ENCODE measurements around the gene CEP112. TPM values are rescaled to one million over a fixed set of nuclear protein-coding genes. Genes with fewer than 3 reads are reported as not detected.
"Not testable (repeated sequence)": the region's sequence is repeated elsewhere in the genome, so short reads cannot be mapped to it uniquely, and the experiment has no call there.

The CEP112 gene
- total RNA-seq, 2 donors from 2014 or later: 5.0 to 8.6 TPM

DNA sequence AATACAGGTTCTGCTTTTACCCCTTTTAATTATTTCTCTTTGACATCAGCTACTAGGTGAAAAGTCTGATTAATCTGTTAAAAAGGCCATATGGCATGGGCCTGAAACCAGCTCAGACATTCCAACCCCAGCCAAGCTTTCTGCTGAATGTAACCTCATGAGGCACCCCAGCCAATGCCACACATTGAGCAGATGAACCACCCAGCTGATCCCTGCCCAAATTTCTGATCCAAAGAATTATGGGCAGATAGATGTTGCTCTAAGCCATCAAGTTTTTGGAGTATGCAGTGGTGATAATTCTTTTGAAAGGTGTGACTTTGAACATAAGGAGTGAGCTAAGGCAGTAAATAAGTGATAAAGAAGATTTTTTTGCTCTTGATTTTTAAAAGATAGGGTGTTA, 452.9 kb downstream of the CEP112 start:
- peaks cover 0 to 8% of the 10 kb centered on the region in 2 donors for H3K9me3 Mint-ChIP-seq
- H3K4me3 Mint-ChIP-seq: no peak overlapping the region
- peaks cover 1 to 4% of the 10 kb centered on the region in 2 donors for H3K36me3 Mint-ChIP-seq (ENCODE audit: insufficient read depth in 2 of 2)
- peaks cover 5% of the 10 kb centered on the region for H3K27me3 Mint-ChIP-seq (ENCODE audit: low read depth)
- H3K4me1 Mint-ChIP-seq (ENCODE audit: low read depth): peaks cover 16% of the 10 kb centered on the region
- DNase-seq: no peak
- no peak for ATAC-seq (replicated peaks in 1 of 2)
- H3K27ac Mint-ChIP-seq: no peak overlapping the region

DNA sequence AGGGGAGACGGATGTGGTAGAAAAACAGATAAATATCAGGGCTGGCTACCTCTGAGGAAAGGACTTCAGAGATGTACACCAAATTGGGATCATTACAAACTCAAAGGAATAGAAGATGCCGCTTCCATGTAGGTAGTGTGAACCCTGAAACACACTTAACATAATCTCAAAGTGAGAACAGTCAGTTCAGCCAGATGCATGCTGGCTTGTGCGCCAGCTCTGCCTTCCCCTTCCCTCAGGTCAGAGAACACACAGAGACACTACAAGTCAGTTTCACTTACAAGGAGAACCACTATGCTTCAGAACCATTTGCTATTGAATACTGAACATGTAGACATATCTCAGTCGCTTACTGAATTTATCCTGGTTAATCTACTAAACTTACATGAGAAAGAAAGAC, 454.5 kb downstream of the CEP112 start:
- peaks cover 15% of the 10 kb centered on the region for H3K4me1 Mint-ChIP-seq (ENCODE audit: low read depth)
- no peak for DNase-seq
- H3K27me3 Mint-ChIP-seq (ENCODE audit: low read depth): peaks cover 5% of the 10 kb centered on the region
- peaks cover 1 to 4% of the 10 kb centered on the region in 2 donors for H3K36me3 Mint-ChIP-seq (ENCODE audit: insufficient read depth in 2 of 2)
- H3K9me3 Mint-ChIP-seq: peaks cover 0 to 8% of the 10 kb centered on the region in 2 donors
- H3K27ac Mint-ChIP-seq: no peak overlapping the region
- no peak overlapping the region for H3K4me3 Mint-ChIP-seq
- no peak for ATAC-seq (replicated peaks in 1 of 2)

DNA sequence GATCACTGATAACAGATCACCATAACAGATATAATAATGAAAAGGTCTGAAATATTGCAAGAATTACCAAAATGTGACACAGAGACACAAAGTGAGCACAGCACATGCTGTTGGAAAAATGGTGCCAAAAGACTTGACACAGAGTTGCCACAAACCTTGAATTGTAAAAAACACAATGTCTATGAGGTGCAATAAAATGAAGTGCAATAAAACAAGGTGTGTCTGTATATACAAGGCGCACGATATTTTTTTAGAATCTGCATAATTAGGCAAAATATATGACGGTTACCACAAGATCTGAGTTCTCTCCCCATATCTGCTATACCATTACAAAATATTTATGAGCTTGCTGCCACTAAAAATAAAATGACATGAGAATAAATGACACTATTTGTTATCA, 458.6 kb downstream of the CEP112 start:
- H3K27ac Mint-ChIP-seq: no peak overlapping the region
- peaks cover 0 to 2% of the 10 kb centered on the region in 2 donors for H3K36me3 Mint-ChIP-seq (ENCODE audit: insufficient read depth in 2 of 2)
- ATAC-seq (replicated peaks in 1 of 2): no peak
- H3K9me3 Mint-ChIP-seq: peaks cover 0 to 4% of the 10 kb centered on the region in 2 donors
- H3K4me3 Mint-ChIP-seq: no peak overlapping the region
- DNase-seq: no peak
- peaks cover 17% of the 10 kb centered on the region for H3K4me1 Mint-ChIP-seq (ENCODE audit: low read depth)
- peaks cover 11% of the 10 kb centered on the region for H3K27me3 Mint-ChIP-seq (ENCODE audit: low read depth)

DNA sequence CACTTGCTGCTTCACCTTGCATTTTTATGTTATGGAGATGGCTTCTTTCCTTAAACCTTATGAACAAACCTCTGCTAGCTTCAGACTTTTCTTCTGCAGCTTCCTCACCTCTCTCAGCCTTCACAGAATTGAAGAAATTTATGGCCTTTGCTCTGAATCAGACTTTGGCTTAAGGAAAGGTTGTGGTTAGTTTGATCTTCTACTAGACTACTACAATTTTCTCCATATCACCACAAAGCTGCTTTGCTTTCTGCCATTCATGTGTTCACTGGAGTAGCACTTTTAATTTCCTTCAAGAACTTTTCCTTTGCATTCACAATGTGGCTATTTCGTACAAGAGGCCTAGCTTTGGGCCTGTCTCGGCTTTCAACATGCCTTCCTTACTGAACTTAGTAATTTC, 459.3 kb downstream of the CEP112 start:
- H3K9me3 Mint-ChIP-seq; H3K36me3 Mint-ChIP-seq (ENCODE audit: insufficient read depth in 2 of 2); H3K4me3 Mint-ChIP-seq; DNase-seq; ATAC-seq (replicated peaks in 1 of 2); H3K27ac Mint-ChIP-seq: not testable (repeated sequence)
- peaks cover 17% of the 10 kb centered on the region for H3K4me1 Mint-ChIP-seq (ENCODE audit: low read depth)
- H3K27me3 Mint-ChIP-seq (ENCODE audit: low read depth): peaks cover 11% of the 10 kb centered on the region

DNA sequence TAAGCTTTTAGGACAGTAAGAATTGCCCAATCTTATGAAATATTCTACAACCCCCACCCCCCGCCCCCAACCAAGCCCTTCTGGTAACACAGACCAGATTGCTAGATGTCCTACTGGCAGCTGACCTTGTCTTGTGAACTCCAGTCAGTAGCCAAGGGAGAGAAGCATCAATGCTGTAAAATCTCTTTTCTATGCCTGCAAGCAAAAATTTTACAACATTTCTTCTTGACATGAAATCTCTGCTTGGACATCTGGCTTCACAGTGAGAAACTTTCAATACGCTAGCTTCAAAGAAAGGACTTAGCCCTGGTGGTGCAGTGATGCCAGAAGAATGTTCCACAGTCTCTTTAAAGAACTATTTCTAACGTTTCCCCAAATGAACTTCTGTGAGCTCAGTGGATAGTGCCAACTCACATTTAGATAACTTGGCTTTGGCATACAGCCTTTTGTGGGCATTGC, 461.2 kb downstream of the CEP112 start:
- no peaks in the 10 kb centered on the region for H3K36me3 Mint-ChIP-seq (ENCODE audit: insufficient read depth in 2 of 2)
- ATAC-seq (replicated peaks in 1 of 2) (no peak), DNase-seq (no peak)
- peaks cover 2 to 4% of the 10 kb centered on the region in 2 donors for H3K9me3 Mint-ChIP-seq
- peaks cover 17% of the 10 kb centered on the region for H3K4me1 Mint-ChIP-seq (ENCODE audit: low read depth)
- H3K27ac Mint-ChIP-seq: no peak overlapping the region
- no peak overlapping the region for H3K4me3 Mint-ChIP-seq
- peaks cover 17% of the 10 kb centered on the region for H3K27me3 Mint-ChIP-seq (ENCODE audit: low read depth)

DNA sequence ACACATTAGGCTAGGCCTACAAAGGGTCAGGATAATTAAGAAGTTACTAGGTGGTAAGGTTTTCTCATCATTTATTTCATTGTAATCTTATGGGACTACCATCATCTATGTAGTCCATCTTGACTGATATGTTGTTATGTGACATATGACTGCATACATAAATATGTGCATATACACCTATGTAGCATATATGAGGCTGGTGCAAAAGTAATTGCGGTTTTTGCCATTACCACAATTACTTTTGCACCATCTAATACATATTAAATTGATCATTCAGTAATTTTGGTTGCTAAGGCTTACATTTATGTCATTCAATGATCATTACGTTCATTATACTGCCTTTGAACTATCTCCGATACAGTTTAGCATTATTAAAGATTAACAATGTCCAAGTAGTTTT, 462.7 kb downstream of the CEP112 start:
- H3K27me3 Mint-ChIP-seq (ENCODE audit: low read depth): peaks cover 12% of the 10 kb centered on the region
- DNase-seq: no peak
- no peaks in the 10 kb centered on the region for H3K36me3 Mint-ChIP-seq (ENCODE audit: insufficient read depth in 2 of 2)
- ATAC-seq (replicated peaks in 1 of 2): no peak
- H3K4me1 Mint-ChIP-seq (ENCODE audit: low read depth): peaks cover 17% of the 10 kb centered on the region
- peaks cover 2 to 4% of the 10 kb centered on the region in 2 donors for H3K9me3 Mint-ChIP-seq
- no peak overlapping the region for H3K4me3 Mint-ChIP-seq
- no peak overlapping the region for H3K27ac Mint-ChIP-seq

DNA sequence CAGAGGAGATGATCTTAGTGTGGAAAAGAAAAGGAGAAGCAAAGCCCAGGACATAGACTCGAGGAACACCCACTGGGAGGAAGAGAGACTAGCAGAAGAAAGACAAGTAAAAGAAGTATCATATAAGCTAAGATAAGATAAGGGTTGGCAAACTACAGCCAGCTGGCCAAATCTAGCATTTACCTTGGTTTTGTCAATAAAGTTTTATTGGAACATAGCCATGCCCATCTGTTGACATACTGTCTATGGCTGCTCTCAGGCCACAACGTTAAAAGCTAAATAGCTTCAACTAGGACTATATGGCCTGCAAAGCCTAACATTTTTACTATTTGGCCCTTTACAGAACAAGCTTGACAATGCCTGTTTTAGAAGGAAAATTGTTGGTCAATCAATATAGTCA, 464.1 kb downstream of the CEP112 start:
- Mint-ChIP-seq H3K27me3 (ENCODE audit: low read depth) (peaks cover 12% of the 10 kb centered on the region), H3K4me1 (ENCODE audit: low read depth) (peaks cover 13% of the 10 kb centered on the region), H3K36me3 (ENCODE audit: insufficient read depth in 2 of 2) (no peaks in the 10 kb centered on the region), H3K9me3 (peaks cover 2 to 4% of the 10 kb centered on the region in 2 donors), H3K4me3 (no peak overlapping the region), H3K27ac (no peak overlapping the region)
- DNase-seq: no peak
- ATAC-seq (replicated peaks in 1 of 2): no peak

DNA sequence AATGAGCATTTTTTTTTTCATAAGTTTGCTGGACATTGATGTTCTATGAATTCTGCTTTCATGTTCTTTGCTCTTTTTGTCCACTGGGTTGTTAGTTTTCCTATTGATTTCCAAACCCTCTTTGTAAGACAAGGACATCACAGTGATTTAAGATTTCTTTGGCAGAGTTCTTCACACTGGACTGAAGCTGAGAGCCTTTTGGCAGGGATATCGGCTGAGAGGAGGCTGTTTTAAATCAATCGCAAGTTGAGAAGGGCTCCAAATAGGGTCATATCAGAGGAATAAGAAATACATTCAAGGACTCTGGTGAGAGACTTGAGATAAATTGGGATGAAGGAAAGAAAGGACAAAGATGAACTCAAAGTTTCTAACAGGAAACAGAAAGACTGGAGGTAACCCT, 464.7 kb downstream of the CEP112 start:
- Mint-ChIP-seq H3K27me3 (ENCODE audit: low read depth) (peaks cover 12% of the 10 kb centered on the region), H3K4me1 (ENCODE audit: low read depth) (peaks cover 7% of the 10 kb centered on the region), H3K9me3 (peaks cover 2 to 4% of the 10 kb centered on the region in 2 donors), H3K36me3 (ENCODE audit: insufficient read depth in 2 of 2) (no peaks in the 10 kb centered on the region), H3K4me3 (no peak overlapping the region), H3K27ac (no peak overlapping the region)
- DNase-seq (no peak), ATAC-seq (replicated peaks in 1 of 2) (no peak)

DNA sequence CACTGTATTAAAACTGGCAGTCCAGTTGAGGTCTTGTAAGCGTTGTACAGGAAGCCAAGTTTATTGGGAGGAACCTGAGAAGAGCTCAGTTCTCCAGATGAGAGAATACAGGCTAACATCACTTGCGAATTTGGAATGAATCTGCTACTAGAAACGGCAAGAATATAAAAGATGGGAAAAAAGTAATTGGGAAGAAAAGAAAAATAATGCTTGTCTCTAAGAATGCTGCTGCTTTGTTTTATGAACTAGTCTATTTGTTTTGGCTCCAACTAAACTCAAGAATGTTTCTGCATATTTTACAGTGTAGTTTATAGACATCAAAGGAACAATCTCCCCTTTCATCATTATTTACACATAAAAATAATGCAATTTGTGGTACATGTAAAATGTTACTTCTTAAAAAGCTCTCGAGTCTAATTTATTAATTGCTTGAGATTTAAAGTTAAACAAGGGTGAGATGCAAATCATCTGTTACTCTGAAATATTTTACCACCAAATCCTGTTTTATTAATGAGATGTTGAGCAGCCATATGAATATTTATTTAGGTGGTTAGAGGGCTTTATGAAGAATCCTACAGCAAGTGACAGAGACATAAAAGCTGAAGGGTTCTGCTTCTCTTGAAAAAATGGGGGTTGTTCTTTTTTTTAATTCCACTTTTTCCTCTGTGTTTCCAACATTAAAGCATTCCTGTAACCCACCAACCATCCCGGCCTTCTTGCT, 468.3 kb downstream of the CEP112 start:
- H3K9me3 Mint-ChIP-seq: peaks cover 2 to 4% of the 10 kb centered on the region in 2 donors
- H3K27ac Mint-ChIP-seq: no peak overlapping the region
- no peaks in the 10 kb centered on the region for H3K4me1 Mint-ChIP-seq (ENCODE audit: low read depth)
- H3K27me3 Mint-ChIP-seq (ENCODE audit: low read depth): peaks cover 22% of the 10 kb centered on the region
- H3K4me3 Mint-ChIP-seq: no peak overlapping the region
- DNase-seq (no peak), ATAC-seq (replicated peaks in 1 of 2) (no peak)
- no peaks in the 10 kb centered on the region for H3K36me3 Mint-ChIP-seq (ENCODE audit: insufficient read depth in 2 of 2)

DNA sequence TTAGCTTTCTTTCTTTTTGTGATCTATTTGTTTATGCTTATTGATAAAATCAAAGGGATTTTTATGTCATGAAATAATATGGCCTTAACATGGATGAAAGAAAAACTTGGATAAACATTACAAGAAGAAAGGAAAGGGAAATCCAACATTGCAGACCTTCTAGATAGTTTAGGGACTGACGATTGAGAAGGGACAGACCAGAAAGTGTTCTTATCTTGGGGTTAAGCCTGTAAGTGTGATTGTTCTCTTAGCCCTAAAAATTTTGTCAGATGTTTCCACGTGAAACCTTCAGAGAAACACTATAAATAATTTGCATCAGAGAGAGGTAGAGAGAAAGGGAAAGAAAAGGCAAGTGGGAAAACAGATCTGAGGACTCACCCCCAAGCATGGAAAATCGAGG, 473.3 kb downstream of the CEP112 start:
- Mint-ChIP-seq H3K9me3 (no peaks in the 10 kb centered on the region), H3K4me1 (ENCODE audit: low read depth) (no peaks in the 10 kb centered on the region), H3K36me3 (ENCODE audit: insufficient read depth in 2 of 2) (no peaks in the 10 kb centered on the region), H3K27ac (no peak overlapping the region), H3K27me3 (ENCODE audit: low read depth) (peaks cover 16% of the 10 kb centered on the region), H3K4me3 (no peak overlapping the region)
- DNase-seq (no peak), ATAC-seq (replicated peaks in 1 of 2) (no peak)

DNA sequence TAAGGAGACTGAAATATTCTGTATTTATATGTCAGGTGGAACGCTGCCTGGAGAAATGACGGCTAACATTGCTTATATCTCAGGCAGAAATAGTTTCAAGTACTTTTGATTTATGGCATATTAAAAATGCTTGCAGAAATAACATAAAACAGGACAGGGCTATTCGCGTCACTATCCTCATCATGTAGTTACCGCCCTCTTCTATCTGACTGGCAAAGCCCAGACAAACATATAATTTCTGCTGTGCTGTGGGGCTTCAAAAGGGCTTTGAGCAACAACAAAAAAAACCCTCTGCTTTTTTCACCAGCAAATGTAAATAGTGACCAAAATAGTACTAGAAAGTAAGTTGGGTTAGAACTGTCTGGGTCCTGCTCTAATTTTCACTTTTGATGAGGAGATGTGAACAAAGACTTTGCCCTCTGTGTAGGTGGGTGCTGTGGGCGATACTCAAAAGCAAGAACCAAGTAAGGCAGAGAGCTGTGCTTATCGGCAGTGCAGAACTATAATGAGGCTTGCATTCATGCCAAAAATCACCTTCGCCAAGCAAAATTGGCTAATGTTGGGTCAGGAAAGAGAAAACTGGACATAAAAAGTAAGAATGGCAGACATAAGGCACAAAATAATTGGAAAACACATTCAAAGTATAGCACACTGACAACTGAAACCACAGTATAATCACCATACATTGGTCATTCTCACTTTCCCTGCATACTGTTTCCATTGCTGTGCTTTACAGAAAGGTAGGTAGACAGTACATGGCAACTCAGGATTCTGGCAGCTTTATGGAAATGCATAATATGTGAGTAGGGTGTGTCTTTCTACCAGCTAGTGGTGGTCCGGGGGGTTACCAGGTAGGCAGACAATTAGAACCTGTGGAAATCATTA, 479.3 kb downstream of the CEP112 start:
- H3K9me3 Mint-ChIP-seq: no peaks in the 10 kb centered on the region
- H3K4me1 Mint-ChIP-seq (ENCODE audit: low read depth): peaks cover 12% of the 10 kb centered on the region
- ATAC-seq (replicated peaks in 1 of 2): no peak
- no peaks in the 10 kb centered on the region for H3K36me3 Mint-ChIP-seq (ENCODE audit: insufficient read depth in 2 of 2)
- no peak overlapping the region for H3K27ac Mint-ChIP-seq
- H3K27me3 Mint-ChIP-seq (ENCODE audit: low read depth): peaks cover under 1% of the 10 kb centered on the region
- DNase-seq: no peak
- H3K4me3 Mint-ChIP-seq: no peak overlapping the region

DNA sequence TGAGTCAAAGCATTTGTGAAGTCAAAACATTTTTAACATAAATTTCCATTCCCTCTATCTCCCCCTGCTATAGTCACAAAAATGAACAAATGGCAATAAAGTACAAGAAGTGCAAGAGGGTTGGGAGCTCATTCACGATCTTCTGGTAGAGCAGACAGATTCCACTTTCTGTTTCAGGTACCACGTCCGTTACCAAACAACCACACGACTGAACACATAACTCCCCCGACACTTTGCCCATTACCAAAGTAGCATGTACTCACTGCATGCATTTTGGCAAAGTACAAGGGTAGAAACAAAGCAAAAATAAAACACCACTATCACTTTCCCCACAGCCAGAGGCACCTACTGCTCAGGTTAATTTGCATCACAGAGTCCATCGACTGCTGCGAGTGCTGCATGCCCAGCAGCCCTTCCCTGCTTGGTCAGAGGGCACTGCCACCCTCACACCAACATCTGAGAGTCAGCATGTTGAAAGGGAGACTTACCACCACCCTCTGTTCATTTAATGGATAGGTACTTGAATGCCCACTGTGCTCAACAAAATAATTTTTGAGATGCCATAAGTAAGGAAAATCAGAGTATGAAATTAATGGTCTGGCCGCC, 480.2 kb downstream of the CEP112 start:
- peak in 1 of 2 donors; percentile 2 for DNase-seq
- Mint-ChIP-seq H3K4me3 (peak overlapping the region; percentile 55 to 63), H3K27ac (no peak overlapping the region)

DNA sequence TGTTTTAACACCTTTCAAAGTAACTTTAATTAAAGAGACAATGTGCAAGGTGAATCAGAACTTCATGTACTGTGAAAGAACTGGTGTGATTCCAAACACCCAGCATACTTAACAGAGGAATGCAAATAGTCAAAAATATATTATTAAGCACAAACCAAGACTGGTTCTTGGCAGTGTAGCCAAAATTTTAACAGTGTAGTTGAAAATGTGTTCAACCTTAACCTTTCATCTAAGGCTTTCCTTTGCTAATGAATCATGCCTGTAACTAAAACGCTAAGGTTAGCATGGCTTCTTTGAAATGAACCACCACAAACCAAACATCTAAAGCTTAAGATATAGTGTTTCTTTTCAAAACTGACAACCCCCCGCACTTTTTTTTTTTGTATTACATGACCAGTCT, 484.2 kb downstream of the CEP112 start:
- no peak overlapping the region for H3K27ac Mint-ChIP-seq
- H3K27me3 Mint-ChIP-seq (ENCODE audit: low read depth): peaks cover 8% of the 10 kb centered on the region
- H3K36me3 Mint-ChIP-seq (ENCODE audit: insufficient read depth in 2 of 2): no peaks in the 10 kb centered on the region
- H3K4me1 Mint-ChIP-seq (ENCODE audit: low read depth): peaks cover 11% of the 10 kb centered on the region
- H3K9me3 Mint-ChIP-seq: no peaks in the 10 kb centered on the region
- H3K4me3 Mint-ChIP-seq: no peak overlapping the region
- DNase-seq (no peak), ATAC-seq (replicated peaks in 1 of 2) (no peak)

More for the DNA sequence above, 480.2 kb downstream of the CEP112 start:
- peaks cover 12% of the 10 kb centered on the region for H3K4me1 Mint-ChIP-seq (ENCODE audit: low read depth)
- H3K36me3 Mint-ChIP-seq (ENCODE audit: insufficient read depth in 2 of 2): no peaks in the 10 kb centered on the region
- H3K9me3 Mint-ChIP-seq: no peaks in the 10 kb centered on the region
- peaks cover 8% of the 10 kb centered on the region for H3K27me3 Mint-ChIP-seq (ENCODE audit: low read depth)
- ATAC-seq (replicated peaks in 1 of 2): peak; percentile 31 to 48
